ENCODE results near the gene MGLL.

Gene MGLL

DNA sequence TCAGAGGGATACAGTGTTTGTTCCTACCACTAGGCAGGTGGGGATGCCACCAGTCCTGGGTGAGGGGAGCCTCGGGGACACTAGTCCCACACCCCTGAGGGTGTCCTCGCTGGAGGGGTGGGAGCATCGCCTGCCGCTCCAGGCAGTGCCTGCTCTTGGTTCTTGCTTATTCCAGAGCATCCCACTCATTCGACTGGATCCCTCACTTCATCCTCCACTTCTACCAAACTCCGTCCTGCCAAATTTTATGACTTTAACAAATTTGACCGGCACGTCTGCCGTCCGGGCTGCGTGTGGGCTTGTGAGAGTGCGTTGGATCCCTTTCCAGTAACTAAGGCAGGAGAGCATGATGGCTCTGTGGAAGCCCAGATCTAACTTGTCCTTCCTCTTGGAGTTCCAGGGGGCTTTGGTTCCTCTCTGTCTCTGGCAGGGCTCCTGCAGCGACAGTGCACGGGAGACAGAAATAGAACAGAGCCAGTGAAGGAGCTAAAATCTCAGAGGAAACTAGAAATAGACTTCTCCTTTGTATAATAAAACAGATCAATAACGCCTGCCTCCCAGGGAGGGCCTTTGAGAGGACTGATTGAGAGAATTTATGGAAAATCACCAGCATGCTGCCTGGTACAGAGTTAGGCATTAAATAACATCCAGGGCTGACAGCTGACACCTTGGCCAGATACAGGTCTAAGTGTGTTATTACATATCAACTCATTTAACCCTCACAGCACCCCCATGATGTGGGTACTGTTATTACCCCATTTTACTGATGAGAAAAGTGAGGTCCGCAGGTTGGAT lies 34.5 kb downstream of the MGLL start:
- DNase-seq: no peak

DNA sequence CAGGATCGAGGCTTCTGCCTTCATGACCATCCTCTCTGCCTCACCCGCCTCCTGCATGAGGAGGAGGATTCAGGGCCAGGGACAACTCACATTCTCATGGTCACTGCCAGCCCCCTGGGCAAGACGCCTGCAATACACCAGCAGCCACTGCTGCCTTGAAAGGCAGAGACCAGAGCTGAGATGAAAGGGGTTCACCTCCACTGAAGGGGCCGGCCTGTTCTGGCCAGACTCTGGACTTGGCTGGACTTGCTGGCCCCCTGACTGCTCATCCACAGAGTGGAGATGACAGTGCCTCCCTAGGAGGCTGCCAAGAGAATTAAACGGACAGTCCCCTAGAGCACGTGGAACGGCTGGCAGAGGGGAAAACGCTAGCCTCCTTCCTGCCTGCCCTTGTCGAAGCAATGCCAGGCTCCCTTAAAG lies 35.2 kb downstream of the MGLL start:
- no peak for DNase-seq

DNA sequence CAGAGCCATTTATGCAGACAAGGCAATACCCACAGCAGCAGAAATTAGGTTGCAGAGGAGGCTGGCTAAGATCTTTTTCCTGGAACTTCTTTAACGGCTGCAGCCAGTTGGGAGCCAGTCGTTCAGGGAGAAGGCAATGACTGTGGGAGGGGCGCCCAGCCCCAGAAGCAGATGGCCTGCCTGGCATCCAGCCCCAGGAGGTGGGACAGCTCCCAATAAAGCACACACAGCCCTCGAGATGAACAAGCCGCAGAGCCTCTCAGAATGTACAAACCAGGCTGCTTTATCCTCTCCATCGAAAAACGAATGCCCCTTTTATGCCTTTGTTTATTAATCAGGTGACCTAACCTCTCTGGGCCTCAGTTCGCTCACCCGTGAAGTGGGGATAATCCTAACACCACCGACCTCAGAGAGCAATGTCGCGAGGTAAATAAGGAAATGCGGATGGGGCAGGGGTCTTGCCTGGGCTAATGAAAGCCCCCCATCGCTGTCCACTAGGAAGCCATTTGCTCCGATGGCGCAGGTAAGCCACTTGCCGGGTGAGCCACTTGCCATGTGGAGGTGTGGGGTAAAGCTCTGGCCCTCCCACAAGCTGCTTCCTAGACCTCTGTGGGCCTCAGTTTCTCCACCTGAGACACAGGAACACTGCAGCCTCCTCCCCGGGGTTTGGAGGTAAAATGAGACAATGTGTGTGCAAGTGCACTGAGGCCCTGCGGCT lies 35.8 kb downstream of the MGLL start:
- no peak for DNase-seq

DNA sequence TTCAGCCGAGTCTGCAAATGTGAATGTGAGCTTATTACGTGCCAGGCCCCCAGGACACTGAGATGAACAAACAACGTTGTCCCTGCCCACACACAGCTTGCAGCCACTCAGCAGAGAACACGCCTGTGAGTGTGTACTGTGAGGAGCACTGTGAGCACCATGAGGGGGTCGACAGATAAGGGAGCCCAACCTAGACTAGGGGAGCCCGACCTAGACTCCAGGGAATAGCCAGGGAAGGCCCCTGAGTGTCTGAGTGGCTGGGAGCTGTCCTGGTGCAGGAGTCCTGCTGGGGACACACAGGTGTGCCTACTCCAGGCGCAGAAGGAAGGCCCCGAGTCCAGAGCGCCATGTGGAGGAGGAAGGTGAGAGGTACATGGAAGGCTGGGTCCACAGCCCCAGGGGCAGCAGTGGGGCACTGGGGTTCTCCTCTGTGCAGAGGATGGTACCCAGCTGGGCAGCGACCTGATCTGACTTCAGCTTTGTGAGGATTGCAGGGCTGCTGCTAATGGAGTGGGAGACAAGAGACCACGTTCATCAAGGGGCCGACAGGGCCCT lies 36.5 kb downstream of the MGLL start:
- DNase-seq: no peak

DNA sequence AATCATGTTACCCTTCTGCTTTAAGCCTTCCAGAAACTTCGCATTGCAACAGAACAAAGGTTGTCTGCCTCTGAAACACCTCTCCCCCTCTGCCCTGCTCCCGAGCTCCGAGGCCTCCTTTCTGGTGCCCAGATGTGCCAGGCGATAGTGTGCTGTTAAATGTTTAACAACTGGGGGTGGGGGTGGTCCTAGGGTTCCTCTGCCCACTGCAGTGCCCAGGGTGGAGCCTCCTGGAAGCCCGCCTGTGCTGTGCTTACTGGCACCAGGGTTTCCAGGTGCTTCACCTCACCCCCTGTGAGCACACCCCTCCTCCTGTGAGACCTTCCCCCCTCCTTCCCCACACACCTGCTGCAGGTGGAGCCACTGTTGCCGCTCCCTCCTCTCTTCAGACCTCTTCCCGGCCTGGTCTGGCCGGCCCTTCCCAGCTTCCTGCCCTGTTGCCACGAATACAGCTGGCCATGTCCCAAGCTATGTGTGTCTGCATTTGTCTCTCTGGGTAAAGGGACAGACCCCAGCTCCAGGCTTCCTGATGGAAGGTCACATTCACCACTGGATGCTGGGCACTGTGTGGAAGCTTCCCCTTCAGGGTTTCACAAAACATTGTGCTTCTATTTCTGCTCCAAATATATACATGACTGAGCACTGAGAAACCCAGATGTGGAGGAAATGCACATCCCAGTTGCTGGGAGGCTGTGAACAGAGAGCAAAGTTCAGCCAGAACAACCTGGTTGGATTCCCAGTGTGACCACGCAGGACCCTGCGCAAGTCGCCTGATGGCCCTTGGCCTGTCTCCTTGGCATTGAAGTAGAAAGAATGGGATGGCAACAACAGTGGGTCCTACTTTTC lies 37.2 kb downstream of the MGLL start:
- no peak for DNase-seq

DNA sequence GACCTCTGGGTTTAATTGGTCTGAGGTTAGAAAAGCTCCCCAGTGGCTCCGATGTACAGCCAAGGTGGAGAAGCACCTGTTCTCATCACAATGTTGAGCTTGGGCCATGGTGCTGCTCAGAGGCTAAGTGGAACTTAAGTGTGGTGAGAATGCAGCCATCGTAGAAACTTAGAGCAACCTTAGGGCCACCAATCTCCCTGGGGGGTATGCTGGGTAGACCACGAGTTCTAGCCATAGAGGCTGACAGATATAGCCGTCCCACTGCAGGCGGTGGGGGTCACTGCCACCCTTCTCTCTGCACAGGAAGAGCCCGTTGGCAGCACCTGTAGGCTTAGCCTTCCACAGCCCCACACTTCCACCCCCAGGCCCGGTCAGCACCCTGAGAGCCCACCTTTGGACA lies 38.0 kb downstream of the MGLL start:
- DNase-seq: no peak

DNA sequence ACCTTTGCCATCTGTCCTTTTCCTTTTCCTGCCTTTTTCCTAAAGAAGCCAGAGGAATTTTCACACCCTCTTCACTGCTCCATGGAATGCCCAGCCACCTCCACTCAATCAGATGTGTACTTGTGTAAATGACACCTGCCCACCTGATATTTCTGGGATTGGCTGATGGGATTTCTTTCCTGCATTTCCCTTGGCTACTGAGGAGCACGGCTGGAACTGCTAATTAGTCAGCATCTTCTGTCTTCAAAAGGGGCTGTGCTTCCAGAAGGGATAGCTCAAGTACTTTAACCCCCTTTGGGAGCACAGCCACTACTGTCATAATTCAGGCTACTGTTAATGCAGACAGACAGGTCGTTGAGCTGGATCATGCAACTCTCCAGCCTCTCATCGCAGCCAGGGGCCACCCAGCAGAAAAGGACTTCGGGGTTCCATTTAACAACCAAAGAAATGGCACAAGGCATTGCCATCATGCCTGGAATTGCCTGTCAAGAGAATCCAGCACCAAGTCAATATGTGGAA lies 38.6 kb downstream of the MGLL start:
- DNase-seq: no peak

DNA sequence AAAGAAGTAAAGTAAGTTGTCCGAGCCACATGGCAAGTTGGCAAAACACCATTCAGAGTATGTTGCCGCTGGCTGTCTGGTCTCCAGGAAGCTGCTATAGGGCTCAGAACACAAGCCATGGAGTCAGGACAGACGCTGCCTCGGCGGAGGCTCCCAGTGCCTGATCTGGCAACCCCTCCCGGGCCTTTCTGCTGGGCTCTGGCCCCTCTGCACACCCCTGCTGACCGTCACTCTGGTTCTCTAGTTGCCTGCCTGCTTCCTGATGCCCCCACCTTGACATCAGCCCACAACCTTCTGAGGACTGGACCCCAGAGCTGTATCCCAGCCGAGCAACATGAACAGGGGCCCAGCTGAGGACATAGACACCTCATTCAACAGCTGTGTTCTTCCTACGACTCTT lies 39.1 kb downstream of the MGLL start:
- DNase-seq: no peak

DNA sequence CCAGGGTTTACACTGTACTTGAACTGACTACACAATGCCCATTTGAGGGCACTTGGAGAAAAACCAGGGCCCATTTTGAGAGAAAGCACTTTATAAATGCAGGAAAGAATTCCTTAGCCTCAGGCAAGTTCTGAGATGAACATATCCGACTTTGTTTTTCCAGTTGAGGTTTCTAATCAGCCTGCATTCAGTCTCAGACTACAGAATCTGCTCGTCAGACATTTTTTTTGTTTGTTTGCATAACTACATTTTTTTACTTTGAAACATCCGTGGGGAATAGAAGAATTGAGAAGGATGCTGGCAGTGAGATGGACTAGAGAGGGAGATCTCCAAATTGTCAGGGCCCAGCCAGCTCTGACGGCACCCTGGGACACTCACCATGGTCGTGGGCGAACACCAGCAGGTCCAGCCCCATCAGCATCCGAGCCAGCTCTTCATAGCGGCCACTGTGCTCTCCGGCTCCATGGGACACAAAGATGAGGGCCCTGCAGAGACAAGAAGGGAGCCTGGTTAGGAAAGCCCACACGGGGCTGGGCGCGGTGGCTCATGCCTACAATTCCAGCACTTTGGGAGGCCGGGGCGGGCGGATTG lies 40.8 kb downstream of the MGLL start:
- no peak for DNase-seq

DNA sequence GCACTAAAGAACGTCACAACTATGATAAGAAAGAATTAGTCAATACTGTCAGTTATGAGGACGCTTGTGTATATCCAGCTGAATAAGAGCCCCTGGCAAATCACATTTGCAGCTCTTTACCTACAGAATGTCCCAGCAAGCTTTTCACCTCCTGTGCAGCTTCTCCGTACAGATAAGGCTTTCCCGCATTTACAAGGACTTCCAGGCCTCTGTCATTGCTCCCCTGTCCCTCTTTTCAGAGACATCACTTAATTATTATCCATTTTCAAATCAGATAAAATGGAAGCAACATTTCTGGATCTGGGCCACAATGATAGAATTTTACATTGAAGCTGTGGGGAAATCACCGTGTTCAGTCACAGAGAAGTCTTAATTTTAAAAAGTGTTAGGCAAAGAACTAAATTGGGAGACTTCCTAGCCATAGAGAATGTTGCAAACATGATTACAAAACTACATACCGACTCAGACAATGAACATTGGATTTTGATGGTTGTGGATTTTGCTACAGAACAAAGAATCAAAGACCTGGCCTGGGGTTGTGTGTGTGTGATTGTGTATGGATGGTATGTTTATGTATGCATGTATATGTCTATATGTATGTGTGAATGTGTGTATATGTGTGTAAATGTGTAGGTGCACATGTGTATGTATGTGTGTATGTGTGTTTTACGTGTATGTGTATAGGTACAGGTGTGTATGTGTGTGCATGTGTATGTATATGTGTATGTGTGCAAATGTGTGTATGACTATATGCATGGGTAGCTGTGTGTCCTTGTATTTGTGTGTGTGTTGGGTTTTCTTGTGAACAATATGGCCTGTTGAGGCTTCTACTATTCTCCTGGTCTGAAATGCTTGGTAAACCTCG lies 41.5 kb downstream of the MGLL start:
- no peak for DNase-seq

DNA sequence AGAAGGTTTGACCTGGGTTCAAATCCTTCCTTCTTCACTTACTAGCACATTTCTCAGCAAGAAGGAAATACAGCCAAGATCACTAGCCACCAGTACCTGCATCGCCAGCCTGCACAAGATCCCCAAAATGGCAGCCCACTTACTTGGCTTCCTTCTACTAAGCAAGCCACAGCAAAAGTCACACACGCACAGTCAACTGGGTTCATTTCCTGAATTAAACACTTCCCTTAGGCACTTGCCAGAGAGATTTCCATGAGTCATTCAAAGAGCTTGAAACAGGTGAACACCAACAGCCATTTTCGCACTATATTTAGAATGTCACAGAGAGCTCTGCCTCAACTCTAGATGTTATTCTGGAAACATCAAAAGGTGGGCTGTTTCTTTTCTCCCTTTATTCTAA lies 42.6 kb downstream of the MGLL start:
- no peak for DNase-seq

DNA sequence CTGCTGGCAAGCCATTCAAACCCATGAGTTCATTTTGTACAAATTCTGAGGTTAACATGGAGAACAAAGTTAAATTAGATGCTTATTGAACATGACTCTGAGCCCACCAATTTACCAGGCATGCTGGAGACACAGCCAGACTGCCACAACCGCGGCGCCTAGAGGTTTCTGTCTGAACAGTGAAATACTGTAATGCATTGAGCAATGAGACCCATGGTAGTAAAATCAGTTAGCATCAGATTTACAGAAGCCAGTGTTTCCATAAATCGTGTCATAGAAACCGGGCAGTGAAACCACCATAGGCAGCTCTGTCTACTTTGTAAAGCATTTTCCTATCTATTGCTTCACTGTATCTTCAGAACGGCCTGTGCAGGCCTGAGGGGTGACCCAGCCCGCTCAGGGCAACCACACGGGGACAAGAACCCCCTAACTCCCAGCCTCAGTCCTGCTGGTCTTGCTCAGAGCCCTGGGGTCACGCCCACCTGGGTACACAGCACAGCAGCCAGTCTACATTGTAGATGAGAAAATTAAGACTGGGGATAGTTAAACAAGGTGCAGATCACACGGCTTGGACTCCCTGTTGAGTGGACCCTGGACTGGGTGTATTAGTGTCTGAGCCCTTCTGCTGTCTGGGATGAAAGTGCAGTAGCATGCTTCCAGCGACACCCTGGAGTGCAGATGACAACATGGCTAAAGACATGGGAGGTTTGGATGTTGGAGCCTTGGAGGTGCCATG lies 44.2 kb downstream of the MGLL start:
- DNase-seq: no peak

DNA sequence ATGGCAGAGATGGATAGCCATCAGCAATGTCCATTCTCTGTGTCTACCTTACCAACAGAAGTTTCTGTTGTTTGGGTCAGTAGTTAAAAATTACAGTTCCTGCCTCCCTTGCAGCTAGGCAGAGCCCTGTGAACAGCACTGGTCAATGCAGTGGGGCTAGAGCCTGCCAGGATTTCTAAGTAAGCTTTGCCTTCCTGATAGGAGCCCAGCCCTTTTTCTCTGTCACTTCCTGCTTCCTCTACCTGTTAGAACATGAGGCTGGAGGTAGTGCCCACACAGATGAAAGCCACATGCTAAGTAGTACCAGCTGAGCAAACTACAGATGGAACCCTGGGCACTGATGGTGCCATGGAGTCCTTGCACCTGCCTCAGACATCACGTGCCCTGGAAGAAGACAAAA lies 45.0 kb downstream of the MGLL start:
- no peak for DNase-seq

DNA sequence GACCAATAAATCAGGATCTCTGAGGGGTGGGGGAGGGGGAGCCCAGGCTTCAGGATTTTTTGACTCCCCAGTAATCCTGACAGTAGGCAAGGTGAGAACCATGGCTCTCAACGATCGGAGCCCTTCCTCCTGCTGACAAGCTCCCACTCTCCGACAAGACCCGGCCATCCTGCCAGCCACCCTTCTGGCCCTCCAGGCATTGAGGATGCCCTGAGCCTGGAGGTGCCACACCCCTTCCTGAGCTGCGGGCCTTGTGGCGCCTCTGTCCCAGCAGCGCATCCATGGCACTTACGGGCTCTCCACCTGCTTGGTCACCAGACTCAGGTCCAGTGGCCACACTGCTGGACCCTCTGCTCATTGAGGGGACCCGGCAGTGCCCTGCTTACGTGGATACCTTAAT lies 46.0 kb downstream of the MGLL start:
- DNase-seq: no peak

DNA sequence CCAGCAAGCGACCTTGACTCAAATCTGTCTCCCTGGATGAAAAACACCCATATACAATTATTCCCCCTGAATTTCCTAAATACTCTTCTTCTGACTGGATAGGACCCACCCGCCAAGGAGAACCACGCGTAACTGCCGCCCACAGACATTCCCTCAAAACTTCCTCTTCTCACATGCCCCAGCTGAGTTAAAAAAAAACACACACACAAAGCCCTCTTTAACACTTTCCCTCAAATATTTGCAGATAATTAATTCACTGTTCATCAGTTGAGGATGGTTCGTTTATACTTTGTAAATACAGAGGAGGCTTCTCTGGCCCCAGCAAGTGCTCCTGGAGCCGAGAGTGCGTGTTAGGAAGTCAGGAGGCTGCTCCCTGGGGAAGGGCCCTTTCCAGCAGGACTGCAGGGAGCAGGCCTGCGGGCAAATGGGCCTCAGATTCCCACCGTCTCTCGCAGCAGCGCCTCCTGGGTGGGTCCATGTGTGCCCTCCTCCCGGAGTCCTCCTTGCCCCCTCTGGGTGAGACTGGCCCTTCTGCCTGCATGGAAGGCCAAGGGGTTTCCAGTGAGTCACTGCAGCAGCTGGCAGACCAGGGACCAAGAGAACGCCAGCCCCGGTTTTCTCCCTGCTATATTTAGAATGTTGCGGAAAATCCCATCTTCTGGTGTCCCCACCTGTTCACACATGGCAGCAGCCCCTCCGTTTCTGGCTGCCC lies 46.8 kb downstream of the MGLL start:
- no peak for DNase-seq

DNA sequence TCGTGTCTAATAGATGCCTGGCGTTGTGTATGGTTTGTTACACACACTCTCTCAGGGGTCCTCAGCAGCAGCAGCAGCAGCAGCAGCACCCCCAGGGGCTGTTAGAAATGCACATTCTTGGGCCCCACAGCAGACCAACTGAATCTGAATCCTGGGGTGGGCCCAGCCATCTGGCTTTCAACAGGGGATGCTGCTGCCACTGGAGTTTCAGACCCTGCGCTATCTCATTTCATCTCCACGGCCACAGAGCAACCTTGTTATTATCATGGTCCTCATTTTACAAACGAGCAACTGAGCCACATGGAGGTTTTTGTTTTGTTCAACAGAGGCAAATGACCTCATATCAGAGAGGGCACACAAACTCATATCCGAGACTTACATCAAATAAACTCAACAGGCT lies 47.7 kb downstream of the MGLL start:
- no peak for DNase-seq

DNA sequence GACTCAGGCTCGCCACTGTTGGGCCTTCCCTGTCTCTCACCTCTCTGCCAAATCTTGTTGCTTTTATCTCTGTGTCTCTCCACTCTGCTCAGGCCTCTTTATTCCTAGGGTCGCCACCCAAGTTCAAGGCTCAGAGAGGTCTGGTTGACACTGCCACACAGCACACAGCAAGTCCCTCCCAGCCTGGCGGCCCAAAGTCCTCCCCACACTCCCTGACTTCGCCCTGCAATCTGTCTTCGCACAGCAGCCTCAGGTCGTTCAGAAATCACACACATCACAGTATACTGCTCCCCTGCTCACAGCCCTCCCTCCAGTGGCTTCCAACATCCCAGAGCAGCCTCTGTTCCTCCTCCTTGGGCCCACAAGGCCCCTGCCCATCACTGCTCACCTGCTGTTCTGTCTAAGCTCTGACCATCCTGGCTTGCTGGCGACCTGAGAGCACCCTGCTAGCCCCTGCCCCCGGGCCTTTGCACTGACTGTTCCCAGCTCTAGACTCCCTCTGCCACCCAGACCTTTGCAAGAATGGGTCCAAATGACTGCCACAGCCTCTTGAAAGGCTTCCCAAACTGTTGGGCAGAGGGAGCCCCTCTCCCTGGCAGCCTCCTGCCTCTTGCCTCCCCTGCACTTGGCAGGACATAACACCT lies 48.4 kb downstream of the MGLL start:
- DNase-seq: no peak

DNA sequence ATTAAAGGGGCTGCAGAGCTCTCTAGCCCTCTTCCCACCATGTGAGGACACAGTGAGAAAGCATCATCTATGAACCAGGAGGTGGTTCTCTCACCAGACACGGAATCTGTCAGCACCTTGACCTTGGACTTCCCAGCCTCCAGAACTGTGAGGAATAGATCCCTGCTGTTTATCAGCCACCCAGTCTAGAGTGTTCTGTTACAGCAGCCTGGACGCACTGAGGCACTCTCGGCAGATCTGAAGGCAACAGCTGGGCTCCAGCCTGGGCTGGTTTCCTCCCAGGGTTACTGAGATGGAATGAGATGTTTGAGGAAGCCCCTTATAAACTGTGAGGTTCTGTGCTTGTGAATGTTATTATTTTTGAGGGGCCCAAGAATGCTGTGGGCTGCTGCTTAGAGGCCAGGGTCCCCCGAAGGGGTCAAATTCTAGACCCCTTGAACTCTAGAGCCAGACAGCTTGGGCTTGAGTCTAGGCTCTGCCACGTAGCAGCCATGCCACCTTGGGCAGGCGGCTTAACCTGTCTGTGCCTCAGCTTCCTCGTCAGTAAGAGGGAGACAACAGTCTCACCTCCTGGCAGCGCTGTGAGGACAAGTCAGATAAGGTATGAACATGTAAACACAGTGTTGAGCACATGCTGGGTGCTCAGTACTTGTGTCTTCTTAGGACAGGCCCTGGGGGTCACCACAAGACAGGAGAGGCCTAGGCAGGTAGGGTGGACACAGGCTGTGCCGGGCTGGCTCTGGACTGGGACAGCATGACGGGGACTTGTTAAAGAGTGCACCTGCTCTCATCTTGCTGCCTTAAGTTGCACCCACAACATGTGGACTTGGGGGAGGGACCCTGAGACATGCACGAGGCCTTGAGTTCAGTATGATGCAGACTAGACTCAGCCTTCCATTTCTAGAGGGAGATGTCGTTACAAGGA lies 49.2 kb downstream of the MGLL start:
- no peak for DNase-seq

DNA sequence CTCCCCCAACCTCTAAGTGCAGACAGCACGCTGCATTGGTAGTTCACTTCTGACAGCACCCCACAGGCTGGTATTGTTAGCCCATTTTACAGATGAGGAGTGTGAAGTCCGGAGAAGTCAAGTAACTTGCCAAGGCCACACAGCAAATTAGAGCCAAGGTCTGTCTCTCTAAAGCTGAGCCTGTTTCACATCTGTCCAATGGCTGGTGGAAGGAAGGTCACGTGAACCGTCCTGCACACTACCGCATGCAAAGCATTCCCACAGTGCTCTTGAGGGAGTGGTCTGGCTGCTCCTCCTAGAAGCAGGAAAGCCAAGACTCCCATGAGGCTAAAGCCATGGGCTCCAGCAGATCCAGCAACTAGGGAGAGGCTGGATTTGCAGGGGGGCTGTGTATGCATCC lies 50.0 kb downstream of the MGLL start:
- no peak for DNase-seq
